ENCODE data around the gene ACVRL1.
A peak's percentile ranks its signal among the peaks of the same experiment; 100 is the strongest.

- TF ChIP-seq, protein P1, sequence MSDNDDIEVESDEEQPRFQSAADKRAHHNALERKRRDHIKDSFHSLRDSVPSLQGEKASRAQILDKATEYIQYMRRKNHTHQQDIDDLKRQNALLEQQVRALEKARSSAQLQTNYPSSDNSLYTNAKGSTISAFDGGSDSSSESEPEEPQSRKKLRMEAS (IDR thresholded peaks at IDR 0.05): no peak; the same call in 1 of the 2 replicates
- TF ChIP-seq EP300 (IDR thresholded peaks at IDR 0.05; ENCODE audit: borderline replicate concordance) (peak; percentile 56; the same call in 1 of the 2 replicates), FOXM1 (IDR thresholded peaks at IDR 0.05; ENCODE audit: borderline replicate concordance, low read depth) (no peak), YY1 (IDR thresholded peaks at IDR 0.05; ENCODE audit: low read depth) (no peak), TEAD4 (IDR thresholded peaks at IDR 0.05) (peak; percentile 80), TAF1 (IDR thresholded peaks at IDR 0.05; ENCODE audit: low read depth) (no peak), CREB1 (IDR thresholded peaks at IDR 0.05; ENCODE audit: low read depth) (no peak), RAD21 (IDR thresholded peaks at IDR 0.05; ENCODE audit: low read depth) (no peak), CEBPB (IDR thresholded peaks at IDR 0.05) (no peak), TCF12 (IDR thresholded peaks at IDR 0.05; ENCODE audit: low read depth) (peak; percentile 60; the same call in 1 of the 2 replicates)
- TF ChIP-seq, protein P2, sequence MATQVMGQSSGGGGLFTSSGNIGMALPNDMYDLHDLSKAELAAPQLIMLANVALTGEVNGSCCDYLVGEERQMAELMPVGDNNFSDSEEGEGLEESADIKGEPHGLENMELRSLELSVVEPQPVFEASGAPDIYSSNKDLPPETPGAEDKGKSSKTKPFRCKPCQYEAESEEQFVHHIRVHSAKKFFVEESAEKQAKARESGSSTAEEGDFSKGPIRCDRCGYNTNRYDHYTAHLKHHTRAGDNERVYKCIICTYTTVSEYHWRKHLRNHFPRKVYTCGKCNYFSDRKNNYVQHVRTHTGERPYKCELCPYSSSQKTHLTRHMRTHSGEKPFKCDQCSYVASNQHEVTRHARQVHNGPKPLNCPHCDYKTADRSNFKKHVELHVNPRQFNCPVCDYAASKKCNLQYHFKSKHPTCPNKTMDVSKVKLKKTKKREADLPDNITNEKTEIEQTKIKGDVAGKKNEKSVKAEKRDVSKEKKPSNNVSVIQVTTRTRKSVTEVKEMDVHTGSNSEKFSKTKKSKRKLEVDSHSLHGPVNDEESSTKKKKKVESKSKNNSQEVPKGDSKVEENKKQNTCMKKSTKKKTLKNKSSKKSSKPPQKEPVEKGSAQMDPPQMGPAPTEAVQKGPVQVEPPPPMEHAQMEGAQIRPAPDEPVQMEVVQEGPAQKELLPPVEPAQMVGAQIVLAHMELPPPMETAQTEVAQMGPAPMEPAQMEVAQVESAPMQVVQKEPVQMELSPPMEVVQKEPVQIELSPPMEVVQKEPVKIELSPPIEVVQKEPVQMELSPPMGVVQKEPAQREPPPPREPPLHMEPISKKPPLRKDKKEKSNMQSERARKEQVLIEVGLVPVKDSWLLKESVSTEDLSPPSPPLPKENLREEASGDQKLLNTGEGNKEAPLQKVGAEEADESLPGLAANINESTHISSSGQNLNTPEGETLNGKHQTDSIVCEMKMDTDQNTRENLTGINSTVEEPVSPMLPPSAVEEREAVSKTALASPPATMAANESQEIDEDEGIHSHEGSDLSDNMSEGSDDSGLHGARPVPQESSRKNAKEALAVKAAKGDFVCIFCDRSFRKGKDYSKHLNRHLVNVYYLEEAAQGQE (IDR thresholded peaks at IDR 0.05; ENCODE audit: low read depth): no peak
Observed at GRCh38 chr12:51961834-51962233, 54.5 kb downstream of the ACVRL1 start.

All from Ishikawa (cell line).